GM10266 (cell line): ENCODE measurements around the gene CDC23.
A peak's percentile ranks its signal among the peaks of the same experiment; 100 is the strongest.
"Not testable (repeated sequence)": the region's sequence is repeated elsewhere in the genome, so short reads cannot be mapped to it uniquely, and the experiment has no call there.

Experiments
- DNase-seq: peaks from one replicate; pipeline ENCODE4 v3.0.0; 2012; ENCODE audit errors: extremely low spot score
- TF ChIP-seq, protein P1 (sequence below): IDR thresholded peaks from 2 replicates; pipeline ENCODE4 v1.5.1; 2012; ENCODE audit warnings: mild to moderate bottlenecking, low read depth; ENCODE audit not compliant: control insufficient read depth, insufficient read depth; ENCODE audit errors: missing control alignments

Gene CDC23, protein sequence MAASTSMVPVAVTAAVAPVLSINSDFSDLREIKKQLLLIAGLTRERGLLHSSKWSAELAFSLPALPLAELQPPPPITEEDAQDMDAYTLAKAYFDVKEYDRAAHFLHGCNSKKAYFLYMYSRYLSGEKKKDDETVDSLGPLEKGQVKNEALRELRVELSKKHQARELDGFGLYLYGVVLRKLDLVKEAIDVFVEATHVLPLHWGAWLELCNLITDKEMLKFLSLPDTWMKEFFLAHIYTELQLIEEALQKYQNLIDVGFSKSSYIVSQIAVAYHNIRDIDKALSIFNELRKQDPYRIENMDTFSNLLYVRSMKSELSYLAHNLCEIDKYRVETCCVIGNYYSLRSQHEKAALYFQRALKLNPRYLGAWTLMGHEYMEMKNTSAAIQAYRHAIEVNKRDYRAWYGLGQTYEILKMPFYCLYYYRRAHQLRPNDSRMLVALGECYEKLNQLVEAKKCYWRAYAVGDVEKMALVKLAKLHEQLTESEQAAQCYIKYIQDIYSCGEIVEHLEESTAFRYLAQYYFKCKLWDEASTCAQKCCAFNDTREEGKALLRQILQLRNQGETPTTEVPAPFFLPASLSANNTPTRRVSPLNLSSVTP

DNA sequence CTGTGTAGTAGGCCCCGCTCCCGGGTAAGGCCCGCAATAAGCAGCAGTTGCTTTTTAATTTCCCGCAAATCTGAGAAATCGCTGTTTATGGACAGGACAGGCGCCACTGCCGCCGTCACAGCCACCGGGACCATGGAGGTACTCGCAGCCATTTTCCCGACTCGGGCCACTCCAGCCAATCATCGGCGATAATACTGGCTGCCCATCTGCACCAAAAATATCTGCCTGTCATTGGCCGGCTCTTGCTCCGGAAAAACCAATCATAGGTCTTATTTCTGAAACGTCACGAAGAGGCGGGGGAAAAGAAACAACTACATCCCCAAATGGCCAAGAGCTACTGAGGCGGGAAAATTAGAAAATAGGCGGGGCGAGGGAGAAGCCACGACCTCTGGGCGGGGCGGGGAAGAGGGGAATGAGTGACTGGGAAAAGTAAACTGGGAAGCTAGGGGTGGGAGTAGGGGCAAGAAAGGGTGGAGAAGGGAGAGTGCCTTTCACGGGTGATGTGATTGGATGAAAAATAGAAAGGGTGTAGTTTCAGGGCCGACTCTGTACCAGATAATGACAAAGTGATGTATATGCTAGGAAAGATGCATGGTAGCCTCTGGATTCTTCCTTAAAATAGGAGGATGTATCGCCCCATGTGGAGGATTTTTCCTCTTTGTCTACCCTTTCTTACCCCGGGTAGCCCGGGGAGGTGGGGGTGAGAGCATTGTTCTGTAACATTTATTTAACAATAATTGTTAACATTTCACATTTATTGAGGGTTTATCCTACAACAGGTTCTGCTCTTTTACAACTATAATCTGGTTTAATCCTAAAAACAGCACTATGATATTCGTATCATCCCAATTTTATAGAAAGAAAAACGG, at the start of gene CDC23:
Gene CDC23, minus strand, starts transcription at position 163 of the 869 bp plus-strand sequence. Its CDS starts 11 bp downstream, at position 152.
- TF ChIP-seq, protein P1, sequence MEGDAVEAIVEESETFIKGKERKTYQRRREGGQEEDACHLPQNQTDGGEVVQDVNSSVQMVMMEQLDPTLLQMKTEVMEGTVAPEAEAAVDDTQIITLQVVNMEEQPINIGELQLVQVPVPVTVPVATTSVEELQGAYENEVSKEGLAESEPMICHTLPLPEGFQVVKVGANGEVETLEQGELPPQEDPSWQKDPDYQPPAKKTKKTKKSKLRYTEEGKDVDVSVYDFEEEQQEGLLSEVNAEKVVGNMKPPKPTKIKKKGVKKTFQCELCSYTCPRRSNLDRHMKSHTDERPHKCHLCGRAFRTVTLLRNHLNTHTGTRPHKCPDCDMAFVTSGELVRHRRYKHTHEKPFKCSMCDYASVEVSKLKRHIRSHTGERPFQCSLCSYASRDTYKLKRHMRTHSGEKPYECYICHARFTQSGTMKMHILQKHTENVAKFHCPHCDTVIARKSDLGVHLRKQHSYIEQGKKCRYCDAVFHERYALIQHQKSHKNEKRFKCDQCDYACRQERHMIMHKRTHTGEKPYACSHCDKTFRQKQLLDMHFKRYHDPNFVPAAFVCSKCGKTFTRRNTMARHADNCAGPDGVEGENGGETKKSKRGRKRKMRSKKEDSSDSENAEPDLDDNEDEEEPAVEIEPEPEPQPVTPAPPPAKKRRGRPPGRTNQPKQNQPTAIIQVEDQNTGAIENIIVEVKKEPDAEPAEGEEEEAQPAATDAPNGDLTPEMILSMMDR = no peak
- peak; percentile 95 for DNase-seq

DNA sequence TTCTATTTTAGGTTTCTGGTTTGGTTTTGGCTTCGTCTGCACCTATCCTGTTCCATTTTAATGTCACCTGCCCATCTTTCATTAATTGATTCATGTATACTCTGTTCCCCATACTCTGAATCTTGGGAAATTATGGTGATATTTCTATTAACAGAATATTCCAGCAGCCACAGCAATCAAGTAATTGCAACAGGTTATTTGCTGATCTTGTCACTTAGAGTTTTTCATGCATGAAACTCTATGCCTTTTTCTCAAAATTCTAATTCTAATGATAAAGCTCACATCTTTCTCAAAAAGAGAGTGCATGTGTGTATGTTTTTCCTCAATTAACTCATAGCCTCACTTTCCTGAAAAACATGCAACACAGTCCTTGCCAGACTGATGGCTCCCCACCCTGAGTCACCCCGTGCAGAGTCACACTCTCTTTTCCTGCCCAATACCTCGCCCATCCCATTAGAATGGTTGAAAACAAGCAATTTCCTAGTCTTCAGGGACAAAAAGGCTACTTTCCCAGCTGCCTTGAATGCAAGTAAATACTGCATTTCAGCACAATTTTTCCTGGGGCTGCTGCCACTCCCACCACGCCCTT, 45.7 kb upstream of the CDC23 start:
- no peak for DNase-seq
- TF ChIP-seq, protein P1 = no peak

DNA sequence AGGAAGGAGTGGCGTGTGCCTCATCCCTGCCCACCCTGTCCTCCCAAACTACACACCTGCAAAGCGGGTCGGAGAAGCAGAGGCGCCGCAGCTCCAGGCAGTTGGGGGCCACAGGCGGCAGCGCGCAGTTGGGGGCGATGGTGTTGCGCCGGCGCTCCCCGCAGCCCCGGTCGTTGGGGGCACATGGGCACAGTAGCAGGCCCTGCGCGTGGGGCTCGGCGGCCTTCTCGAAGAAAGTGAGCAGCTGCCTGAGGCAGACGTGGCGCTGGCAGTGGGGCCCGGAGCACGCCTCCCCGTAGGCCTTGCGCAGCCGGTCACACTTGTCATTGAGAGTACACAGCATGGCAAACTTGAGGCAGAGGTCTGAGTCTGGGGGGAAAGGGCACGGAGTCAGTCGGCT, 44.5 kb upstream of the CDC23 start:
- DNase-seq = no peak
- TF ChIP-seq, protein P1 = no peak

DNA sequence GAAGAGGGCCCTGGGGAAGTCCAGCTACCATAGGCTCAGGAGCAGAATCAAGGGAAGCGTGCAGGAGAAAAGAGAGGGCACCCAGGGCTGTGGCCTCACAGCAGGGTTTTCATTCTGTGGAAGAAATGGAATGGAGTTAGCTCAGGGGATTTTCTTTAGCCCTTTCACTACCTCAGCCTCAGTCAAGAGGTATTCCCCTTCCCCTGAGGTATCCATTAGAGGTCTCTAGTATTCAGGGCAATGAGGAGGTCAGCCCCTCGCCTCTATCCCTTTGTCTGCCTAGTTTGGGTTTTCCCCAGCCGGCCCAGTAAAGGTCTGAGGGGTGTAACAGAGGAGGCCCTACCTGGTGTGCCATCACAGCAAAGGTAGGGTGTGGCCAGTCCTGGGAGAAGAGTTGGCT, 39.8 kb upstream of the CDC23 start:
- TF ChIP-seq, protein P1 = no peak
- peak; percentile 50 for DNase-seq

DNA sequence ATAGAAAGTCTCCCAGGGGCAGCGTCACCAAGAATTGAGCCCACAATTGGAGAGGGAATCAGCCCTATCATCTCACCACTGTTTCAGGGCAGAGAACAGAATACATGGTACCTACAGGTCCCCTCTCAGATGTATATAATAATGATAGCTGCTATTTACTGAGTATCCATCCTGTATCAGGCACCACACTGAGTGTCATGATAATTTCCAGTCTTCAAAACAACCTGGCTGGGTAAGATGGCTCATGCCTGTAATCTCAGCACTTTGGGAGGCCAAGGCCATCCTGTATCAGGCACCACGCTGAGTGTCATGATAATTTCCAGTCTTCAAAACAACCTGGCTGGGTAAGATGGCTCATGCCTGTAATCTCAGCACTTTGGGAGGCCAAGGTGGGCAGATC, 34.7 kb upstream of the CDC23 start:
- DNase-seq = not testable (repeated sequence)

DNA sequence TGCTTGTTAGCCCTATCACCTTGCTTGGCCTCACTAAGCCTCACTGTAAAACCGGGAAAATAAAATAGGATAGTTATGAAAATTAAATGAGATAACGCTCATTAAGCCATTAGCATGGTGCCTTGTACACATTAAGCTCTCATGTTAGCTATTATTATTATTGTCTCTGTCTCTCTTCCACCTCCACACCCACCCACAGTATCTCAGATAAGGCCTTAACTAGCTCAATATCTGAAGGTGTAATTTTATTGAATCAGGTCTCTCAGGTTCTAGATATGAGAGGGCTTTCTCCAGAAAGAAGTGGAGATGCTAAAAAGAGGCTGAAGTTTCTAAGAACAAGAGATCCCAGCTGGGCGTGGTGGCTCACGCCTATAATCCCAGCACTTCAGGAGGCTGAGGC, 33.7 kb upstream of the CDC23 start:
- TF ChIP-seq, protein P1 = no peak
- DNase-seq = no peak

DNA sequence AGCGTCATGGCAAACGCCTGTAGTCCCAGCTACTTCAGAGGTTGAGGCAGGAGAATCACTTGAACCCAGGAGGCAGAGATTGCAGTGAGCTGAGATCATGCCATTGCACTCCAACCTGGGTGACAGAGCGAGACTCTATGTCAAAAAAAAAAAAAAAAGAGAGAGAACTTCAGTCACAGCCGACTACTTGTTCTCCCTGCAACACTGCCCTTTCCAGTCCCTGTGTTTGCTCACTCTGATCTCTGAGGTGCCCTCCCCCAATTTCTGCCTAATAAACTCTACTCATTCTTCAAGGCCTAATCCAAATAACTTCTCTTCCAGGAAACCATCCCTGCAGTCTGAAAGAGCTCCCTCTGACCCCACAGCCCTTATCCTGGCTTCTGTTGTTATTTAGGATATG, 33.2 kb upstream of the CDC23 start:
- DNase-seq = no peak
- TF ChIP-seq, protein P1 = no peak
